NCI-H146 (cell line): ENCODE measurements around the gene ISOC1.
A peak's percentile ranks its signal among the peaks of the same experiment; 100 is the strongest.

ENCODE experiments used
- DNase-seq: peaks from one replicate; lab custom pipeline; 2025; lab: John Stamatoyannopoulos, UW

The ISOC1 gene

GRCh38 chr5:129094924-129095899 lies 663 bp downstream of the ISOC1 start:
- DNase-seq: peak; percentile 63

DNA sequence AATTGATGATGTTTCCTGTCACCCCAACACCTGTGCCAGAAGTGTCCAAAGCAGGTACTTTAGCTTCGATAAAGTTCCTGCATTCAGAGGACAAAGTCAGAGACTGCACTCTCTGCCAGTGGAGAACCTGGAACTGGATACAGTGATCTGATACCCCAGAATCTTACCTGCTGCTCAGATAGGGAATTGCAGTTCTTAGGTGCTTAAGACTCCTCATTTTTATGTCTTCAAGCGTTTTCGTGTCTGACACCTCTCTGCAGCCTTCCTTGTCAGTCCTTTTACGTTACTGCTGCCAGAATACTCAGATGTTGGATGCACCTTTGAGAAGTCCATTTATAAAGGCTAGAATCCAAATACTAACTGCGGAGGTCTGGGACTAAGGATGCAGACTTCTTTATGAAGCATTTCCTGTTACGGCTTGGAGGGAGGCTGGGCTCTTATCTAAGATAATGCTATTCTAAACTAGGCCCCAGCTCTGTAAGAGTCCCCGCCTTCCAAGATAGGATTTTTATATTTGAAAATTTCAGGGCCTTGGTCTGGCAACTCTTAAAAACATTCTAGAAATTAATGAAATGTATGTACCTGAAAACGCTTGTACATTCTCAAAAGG lies 1.9 kb downstream of the ISOC1 start:
- no peak for DNase-seq

GRCh38 chr5:129097498-129098296 lies 3.1 kb downstream of the ISOC1 start:
- no peak for DNase-seq

GRCh38 chr5:129098488-129099183 lies 4.1 kb downstream of the ISOC1 start:
- DNase-seq: no peak

DNA sequence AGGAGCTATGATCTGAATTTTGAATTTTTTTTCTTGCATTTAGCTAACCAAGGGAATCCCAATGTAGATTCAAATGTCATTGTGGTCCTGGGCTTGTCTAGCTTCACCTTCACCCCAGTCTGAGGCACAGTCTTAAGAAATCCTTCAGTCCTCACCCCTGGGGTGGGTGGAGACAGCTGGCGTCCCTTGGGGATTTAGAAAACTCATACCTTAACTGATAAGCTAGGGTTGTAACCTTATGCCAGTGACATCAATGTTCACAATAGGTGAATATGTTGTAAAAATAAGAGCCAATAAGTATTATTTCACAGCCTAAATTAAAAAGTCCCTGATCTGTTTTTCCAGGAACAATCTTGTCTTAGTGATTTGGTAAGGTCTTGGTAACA lies 4.6 kb downstream of the ISOC1 start:
- DNase-seq: no peak

GRCh38 chr5:129101794-129102193 lies 7.2 kb downstream of the ISOC1 start:
- no peak for DNase-seq

- DNase-seq: no peak
Observed at GRCh38 chr5:129103397-129103796, 8.8 kb downstream of the ISOC1 start.

GRCh38 chr5:129104915-129105455 lies 10.4 kb downstream of the ISOC1 start:
- DNase-seq: no peak

DNA sequence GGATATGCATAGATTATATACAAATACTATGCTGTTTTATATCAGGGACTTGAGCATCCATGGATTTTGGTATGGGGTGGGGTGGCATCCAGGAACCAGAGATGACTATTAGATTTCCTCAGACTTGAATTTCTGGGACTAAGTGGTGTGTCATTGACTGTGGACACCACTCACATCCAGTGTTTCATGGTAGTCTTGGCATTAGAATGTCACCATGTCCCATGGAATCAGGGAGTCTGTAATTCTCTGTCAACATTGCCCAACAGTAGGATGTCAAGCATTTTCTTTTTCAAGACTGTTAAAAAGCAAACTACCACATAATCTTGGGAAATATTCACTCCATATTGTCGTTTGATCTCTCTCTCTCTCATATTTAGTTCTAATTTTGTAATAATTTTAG lies 13.1 kb downstream of the ISOC1 start:
- DNase-seq: no peak

DNA sequence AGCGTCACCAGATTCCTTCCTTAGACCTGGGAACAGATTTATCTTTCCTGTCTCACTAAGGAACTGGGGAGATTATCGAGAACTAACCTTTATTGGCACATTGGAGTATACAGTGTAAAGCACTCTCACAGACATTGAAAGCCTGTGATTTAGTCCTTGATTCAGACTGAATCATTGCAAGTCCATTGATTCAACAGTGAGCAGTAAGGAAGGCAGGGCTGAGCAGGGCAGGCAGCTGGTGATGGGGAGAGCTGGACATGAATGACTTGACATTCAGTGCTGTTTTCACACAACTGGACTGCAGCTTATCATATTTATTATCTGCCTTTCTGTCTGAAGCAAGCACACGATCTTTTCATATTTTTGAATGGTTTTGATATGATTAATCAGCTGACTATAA lies 16.2 kb downstream of the ISOC1 start:
- DNase-seq: no peak

GRCh38 chr5:129111351-129111750 lies 16.8 kb downstream of the ISOC1 start:
- no peak for DNase-seq

- DNase-seq: no peak
Observed at GRCh38 chr5:129112295-129112694, 17.7 kb downstream of the ISOC1 start.

GRCh38 chr5:129113867-129114266 lies 19.3 kb downstream of the ISOC1 start:
- no peak for DNase-seq

GRCh38 chr5:129114539-129115193 lies 20.1 kb downstream of the ISOC1 start:
- no peak for DNase-seq

- no peak for DNase-seq
Observed at GRCh38 chr5:129115680-129116079, 21.1 kb downstream of the ISOC1 start.

DNA sequence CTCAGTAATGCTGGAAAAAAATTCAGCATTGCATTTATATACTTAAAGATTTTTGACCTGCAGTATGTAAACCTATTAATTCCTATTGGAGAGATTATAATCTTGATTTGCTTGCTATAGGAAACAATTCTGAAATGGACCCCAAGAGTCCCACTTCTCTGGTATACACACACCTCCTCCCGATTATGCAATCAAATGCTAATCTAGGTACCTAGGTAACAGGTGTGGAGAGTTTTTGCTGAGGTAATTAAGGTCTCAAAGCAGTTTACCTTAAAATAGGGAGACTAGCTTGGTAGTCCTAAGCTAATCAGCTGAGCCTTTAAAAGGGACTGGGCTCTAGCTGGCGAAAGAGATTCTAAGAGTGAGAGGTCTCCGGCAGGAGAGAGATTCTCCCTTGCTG lies 22.2 kb downstream of the ISOC1 start:
- DNase-seq: no peak

- no peak for DNase-seq
Observed at GRCh38 chr5:129118405-129118804, 23.9 kb downstream of the ISOC1 start.

DNA sequence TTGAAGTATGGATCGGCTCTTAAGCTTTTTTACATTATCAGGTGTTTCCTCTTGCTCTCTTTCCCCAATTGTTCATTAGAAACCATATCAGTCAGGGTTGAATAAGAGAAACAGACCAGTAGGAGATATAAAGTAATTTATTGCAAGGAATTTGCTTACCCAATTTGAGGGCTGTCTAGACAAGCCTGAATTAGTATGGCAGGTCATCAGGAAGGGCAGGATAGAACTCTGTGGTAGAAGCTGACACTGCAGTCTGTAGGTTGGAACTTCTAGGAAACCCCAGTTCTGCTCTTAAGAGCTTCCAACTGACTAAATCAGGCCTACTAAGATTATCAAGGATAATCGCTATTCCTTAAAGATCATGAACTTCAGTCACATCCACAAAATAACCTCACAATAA lies 24.3 kb downstream of the ISOC1 start:
- DNase-seq: no peak

- no peak for DNase-seq
Observed at GRCh38 chr5:129120158-129120581, 25.6 kb downstream of the ISOC1 start.

DNA sequence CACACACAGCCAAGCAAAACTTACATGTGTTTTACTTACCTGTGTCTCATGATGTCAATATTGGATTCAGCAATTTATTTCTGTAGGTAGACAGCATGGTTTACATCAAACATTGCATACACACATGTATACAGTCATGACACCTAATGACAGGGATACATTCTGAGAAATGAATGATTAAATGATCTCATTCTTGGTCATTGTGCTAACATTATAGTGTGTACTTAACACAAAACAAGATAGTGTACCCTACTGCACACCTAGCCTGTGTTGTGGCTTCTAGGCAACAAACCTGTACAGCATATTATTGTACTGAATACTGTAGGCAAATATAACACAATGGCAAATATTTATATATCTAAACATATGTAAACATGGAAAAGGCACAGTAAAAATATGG lies 28.0 kb downstream of the ISOC1 start:
- no peak for DNase-seq

GRCh38 chr5:129124608-129125007 lies 30.1 kb downstream of the ISOC1 start:
- DNase-seq: no peak
